HEK293 (cell line): ENCODE data around the gene XIRP2.

ENCODE experiments used
- GLIS1 ChIP-seq: fragments of 450-650 bp; formaldehyde crosslinking; IDR thresholded peaks from 2 replicates; pipeline ENCODE4 v1.5.1; 2016; ENCODE audit warnings: missing biosample characterization, missing genetic modification characterization
- GLIS2 ChIP-seq: fragments of 450-650 bp; formaldehyde crosslinking; IDR thresholded peaks from 2 replicates; pipeline ENCODE4 v1.5.1; 2016; ENCODE audit warnings: missing biosample characterization, missing genetic modification characterization
- HOXC10 ChIP-seq: sonication (generic); formaldehyde crosslinking; IDR thresholded peaks from 2 replicates; pipeline ENCODE4 v1.8.1; 2023; ENCODE audit warnings: mild to moderate bottlenecking, missing genetic modification reagents
- KLF8 ChIP-seq: fragments of 450-650 bp; formaldehyde crosslinking; IDR thresholded peaks from 2 replicates; pipeline ENCODE4 v1.5.1; 2016; ENCODE audit warnings: missing biosample characterization, missing genetic modification characterization
- PRDM10 ChIP-seq: fragments of 450-650 bp; formaldehyde crosslinking; IDR thresholded peaks from 2 replicates; pipeline ENCODE4 v1.5.1; 2016; ENCODE audit warnings: missing biosample characterization, missing genetic modification characterization
- SETDB1 ChIP-seq: IDR thresholded peaks from one replicate; pipeline ENCODE4 v1.6.1; 2017; ENCODE audit warnings: mild to moderate bottlenecking, low read length, moderate library complexity, mixed read lengths; ENCODE audit not compliant: insufficient read length
- SP2 ChIP-seq: fragments of 450-650 bp; formaldehyde crosslinking; IDR thresholded peaks from 2 replicates; pipeline ENCODE4 v1.5.1; 2016; ENCODE audit warnings: missing biosample characterization, missing genetic modification characterization
- SP7 ChIP-seq: fragments of 450-650 bp; formaldehyde crosslinking; IDR thresholded peaks from 2 replicates; pipeline ENCODE4 v1.5.1; 2016; ENCODE audit warnings: missing biosample characterization, missing genetic modification characterization
- ZBTB10 ChIP-seq: fragments of 450-650 bp; formaldehyde crosslinking; IDR thresholded peaks from 2 replicates; pipeline ENCODE4 v1.5.1; 2016; ENCODE audit warnings: missing biosample characterization, missing genetic modification characterization
- ZBTB11 ChIP-seq: fragments of 450-650 bp; formaldehyde crosslinking; conservative IDR thresholded peaks from 2 replicates; pipeline ENCODE4 v1.5.1; 2016; ENCODE audit warnings: low read depth, missing biosample characterization, missing genetic modification characterization
- ZIC2 ChIP-seq: fragments of 450-650 bp; formaldehyde crosslinking; IDR thresholded peaks from 2 replicates; pipeline ENCODE4 v1.5.1; 2016; ENCODE audit warnings: missing biosample characterization, missing genetic modification characterization
- ZNF133 ChIP-seq: fragments of 450-650 bp; formaldehyde crosslinking; IDR thresholded peaks from 2 replicates; pipeline ENCODE4 v1.5.1; 2016; ENCODE audit warnings: missing biosample characterization, missing genetic modification characterization
- ZNF274 ChIP-seq, 2 experiments: fragments of 200-500 bp in 1 of 2; fragments of 450-650 bp in 1 of 2; sonication (Bioruptor generic) in 1 of 2; formaldehyde crosslinking in 1 of 2; IDR thresholded peaks; 2 replicates each; pipeline versions ENCODE4 v1.5.1 to v1.6.1; 2014 to 2016; ENCODE audit warnings: borderline replicate concordance in 1 of 2, inconsistent platforms in 1 of 2, low read length in 1 of 2, missing biosample characterization in 1 of 2, missing genetic modification characterization in 1 of 2
- ZNF335 ChIP-seq: fragments of 450-650 bp; formaldehyde crosslinking; conservative IDR thresholded peaks from 2 replicates; pipeline ENCODE4 v1.5.1; 2016; ENCODE audit warnings: missing biosample characterization, missing genetic modification characterization
- ZNF350 ChIP-seq: fragments of 450-650 bp; formaldehyde crosslinking; IDR thresholded peaks from 2 replicates; pipeline ENCODE4 v1.5.0; 2017; ENCODE audit warnings: missing biosample characterization, mild to moderate bottlenecking, missing genetic modification characterization
- ZNF501 ChIP-seq: fragments of 450-650 bp; formaldehyde crosslinking; IDR thresholded peaks from 2 replicates; pipeline ENCODE4 v1.5.1; 2016; ENCODE audit warnings: missing biosample characterization, missing genetic modification characterization
- ZNF560 ChIP-seq: fragments of 450-650 bp; formaldehyde crosslinking; IDR thresholded peaks from 2 replicates; pipeline ENCODE4 v1.5.1; 2017; ENCODE audit warnings: missing biosample characterization, missing genetic modification characterization, borderline replicate concordance
- ZNF629 ChIP-seq: fragments of 450-650 bp; formaldehyde crosslinking; IDR thresholded peaks from 2 replicates; pipeline ENCODE4 v1.5.1; 2017; ENCODE audit warnings: missing biosample characterization, missing genetic modification characterization
- ZNF677 ChIP-seq: fragments of 450-650 bp; IDR thresholded peaks from 2 replicates; pipeline ENCODE4 v1.5.0; 2018; ENCODE audit warnings: missing biosample characterization, mild to moderate bottlenecking, missing genetic modification characterization, moderate library complexity
- ZNF785 ChIP-seq: fragments of 450-650 bp; formaldehyde crosslinking; IDR thresholded peaks from 2 replicates; pipeline ENCODE4 v1.5.1; 2016; ENCODE audit warnings: missing biosample characterization, missing genetic modification characterization

The XIRP2 gene

GRCh38 chr2:167292430-167293171 lies 404.3 kb downstream of the XIRP2 start, which contains the start of gene B3GALT1 (continued):
- TF ChIP-seq SP7 (tag by site-specific recombination) (0 out of 2 replicates have a peak, but pooled peaks have one; percentile 12), GLIS2 (tag by site-specific recombination) (peak; percentile 91), KLF8 (peak; percentile 47; the same call in 1 of the 2 replicates), ZNF274 (IDR thresholded peaks at IDR 0.05; ENCODE audit: low read length) (no peak), ZNF274 (tag by site-specific recombination; IDR thresholded peaks at IDR 0.05; ENCODE audit: borderline replicate concordance) (no peak), SETDB1 (no peak), ZNF501 (tag by site-specific recombination) (peak; percentile 62; the same call in 1 of the 2 replicates), ZNF133 (tag by site-specific recombination) (no peak), ZNF350 (no peak), ZNF629 (0 out of 2 replicates have a peak, but pooled peaks have one; percentile 13), ZNF560 (no peak), ZNF677 (no peak), ZBTB10 (tag by site-specific recombination) (peak; percentile 78), HOXC10 (CRISPR knock-in tag) (no peak), GLIS1 (tag by site-specific recombination) (peak; percentile 71), ZBTB11 (tag by site-specific recombination) (peak; percentile 44; the same call in 1 of the 2 replicates), PRDM10 (peak; percentile 76), ZNF785 (tag by site-specific recombination) (no peak), ZNF335 (peak; percentile 35), ZIC2 (tag by site-specific recombination) (peak; percentile 84), SP2 (tag by site-specific recombination) (peak; percentile 68)
